NCI-H1417 (cell line): ENCODE data around the gene MAIP1.

Experiments used
- DNase-seq, 3 experiments: peaks; one replicate each; lab custom pipeline; 2025; lab: John Stamatoyannopoulos, UW

The MAIP1 gene

DNA sequence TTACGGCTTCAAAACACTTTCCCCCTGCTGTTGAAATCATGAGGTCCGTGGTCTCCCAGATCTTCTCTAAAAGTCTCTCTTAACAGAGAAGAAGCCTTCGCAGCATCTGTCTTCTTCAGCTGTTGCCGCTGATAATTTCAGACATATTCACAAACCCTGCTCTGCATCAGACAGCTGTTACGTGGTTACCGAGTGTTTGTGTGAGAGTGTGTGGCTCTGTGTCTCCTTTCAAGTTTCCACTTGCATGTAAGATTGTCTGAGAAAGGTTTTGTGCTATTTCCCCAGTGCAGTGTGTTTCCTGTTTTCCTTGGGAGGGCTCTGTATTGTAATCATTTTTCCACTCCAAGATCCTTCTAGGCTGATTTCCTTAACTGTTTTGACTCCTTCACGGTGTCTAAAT lies 32.8 kb downstream of the MAIP1 start:
- no peak for DNase-seq

DNA sequence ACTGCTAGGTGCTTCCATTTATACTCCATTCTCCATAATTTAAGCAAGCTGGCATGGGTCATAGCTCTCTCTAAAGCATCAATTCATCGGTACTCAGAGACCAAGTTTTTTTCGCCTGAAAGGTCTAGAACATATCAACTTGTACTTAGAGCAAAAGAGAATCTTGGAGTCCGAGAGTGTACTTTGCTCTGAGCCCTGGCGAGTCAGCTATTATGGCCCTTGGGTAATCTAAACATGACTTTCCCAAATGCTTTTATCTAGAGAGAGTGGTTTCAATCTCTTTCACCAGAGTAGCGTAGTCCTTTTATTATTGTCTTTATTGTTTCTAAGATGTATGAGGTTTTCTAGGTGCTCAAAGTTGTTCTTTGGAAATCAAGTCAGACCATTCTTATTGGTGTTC lies 34.4 kb downstream of the MAIP1 start:
- no peak for DNase-seq

- DNase-seq: no peak
These were observed 36.3 kb downstream of the MAIP1 start for GRCh38 chr2:199991691-199992090.

DNA sequence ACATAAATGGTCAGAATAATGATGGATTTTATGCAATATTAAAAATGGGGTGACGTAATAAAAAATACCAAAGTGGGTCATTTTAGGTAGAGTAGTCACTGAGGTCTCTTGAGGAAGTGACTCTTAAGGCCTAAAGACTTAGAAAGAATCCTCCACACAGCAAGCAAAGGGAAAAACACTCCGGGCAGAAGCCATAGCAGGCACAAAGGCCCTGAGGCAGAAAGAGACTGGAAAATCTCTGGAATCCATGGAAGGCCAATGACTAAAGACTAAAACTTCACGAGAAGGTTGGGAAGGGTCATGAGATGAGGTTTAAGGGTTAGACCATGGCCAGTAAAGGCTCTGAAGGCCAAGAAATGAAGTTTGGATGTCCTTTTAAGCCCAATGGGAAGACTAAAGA lies 36.9 kb downstream of the MAIP1 start:
- no peak for DNase-seq

- DNase-seq: no peak
These were observed 39.0 kb downstream of the MAIP1 start for GRCh38 chr2:199994371-199994770.

DNA sequence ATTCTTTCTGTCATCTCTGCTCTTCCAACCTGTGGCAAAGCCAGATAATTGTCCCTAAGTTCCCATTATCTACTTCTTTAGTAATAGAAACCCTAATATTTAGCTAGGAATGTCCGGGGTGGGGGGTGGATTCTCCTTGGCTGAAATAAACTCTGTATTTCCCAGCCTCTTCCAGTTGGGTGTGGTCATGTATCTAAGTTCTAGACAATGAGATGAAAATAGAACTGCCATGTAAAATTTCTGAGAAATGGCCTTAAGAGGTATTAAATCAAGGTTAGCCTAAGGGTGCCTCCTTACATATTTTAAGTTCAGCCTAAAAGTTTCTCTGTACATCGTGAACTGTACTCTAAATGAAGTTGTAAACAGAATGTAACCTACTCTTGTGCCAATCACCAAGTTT lies 39.5 kb downstream of the MAIP1 start:
- DNase-seq: no peak

DNA sequence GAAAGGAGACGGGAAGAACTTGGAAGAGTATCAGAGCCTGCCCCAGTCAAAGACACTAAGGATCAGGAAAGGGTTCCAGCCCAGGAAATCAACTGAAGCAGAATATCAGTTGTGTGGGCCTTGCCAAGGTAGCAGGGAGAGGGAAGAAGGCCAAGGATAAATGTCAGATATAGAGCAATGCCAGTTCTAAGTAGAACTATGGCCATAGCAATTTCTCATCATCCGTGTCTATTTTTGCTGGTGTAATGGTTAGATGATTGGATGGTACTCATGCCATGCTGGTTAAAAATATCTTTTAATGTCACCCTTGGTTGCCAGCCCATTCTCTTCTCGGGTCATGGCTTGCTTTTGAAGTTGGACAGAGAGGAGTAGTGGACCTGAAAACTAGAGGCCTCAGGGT lies 41.9 kb downstream of the MAIP1 start:
- DNase-seq: no peak

GRCh38 chr2:199999166-199999565 lies 43.8 kb downstream of the MAIP1 start:
- DNase-seq: no peak

GRCh38 chr2:200000444-200001163 lies 45.2 kb downstream of the MAIP1 start:
- DNase-seq: no peak

GRCh38 chr2:200003444-200003843 lies 48.1 kb downstream of the MAIP1 start:
- no peak for DNase-seq

GRCh38 chr2:200005675-200006074 lies 50.3 kb downstream of the MAIP1 start:
- no peak for DNase-seq

- no peak for DNase-seq
These were observed 51.9 kb downstream of the MAIP1 start for GRCh38 chr2:200007306-200007705.

- DNase-seq: no peak
These were observed 57.0 kb downstream of the MAIP1 start for GRCh38 chr2:200012401-200012800.
